ENCODE results near the gene CTRL.

Gene CTRL

DNA sequence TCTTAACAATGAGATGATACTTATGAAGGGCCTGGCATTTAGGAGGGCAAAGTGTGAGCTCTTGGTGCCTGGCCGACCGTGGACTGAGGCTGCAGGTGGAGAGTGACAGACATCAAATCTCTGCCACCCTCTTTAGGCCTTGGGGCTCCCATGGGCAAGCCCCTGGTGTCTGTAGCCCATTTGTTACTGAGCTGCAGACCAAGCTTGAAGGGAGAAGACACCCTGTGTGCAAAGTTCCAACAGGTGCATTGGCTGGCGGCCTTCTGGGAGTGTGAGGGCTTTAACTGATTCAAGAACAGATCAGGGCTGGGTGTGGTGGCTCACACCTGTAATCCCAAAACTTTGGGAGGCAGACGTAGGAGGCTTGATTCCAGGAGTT is 789 bp upstream of the CTRL start:
- H3K4me1 ChIP-seq (ENCODE audit: control insufficient read depth, low read depth, low read length), result peaks cover 12% of the 10 kb centered on the region
- WGBS (ENCODE audit: extremely low coverage, insufficient coverage, low lambda C conversion rate), result no CpG with 5 or more reads among the region's 4 CpGs

DNA sequence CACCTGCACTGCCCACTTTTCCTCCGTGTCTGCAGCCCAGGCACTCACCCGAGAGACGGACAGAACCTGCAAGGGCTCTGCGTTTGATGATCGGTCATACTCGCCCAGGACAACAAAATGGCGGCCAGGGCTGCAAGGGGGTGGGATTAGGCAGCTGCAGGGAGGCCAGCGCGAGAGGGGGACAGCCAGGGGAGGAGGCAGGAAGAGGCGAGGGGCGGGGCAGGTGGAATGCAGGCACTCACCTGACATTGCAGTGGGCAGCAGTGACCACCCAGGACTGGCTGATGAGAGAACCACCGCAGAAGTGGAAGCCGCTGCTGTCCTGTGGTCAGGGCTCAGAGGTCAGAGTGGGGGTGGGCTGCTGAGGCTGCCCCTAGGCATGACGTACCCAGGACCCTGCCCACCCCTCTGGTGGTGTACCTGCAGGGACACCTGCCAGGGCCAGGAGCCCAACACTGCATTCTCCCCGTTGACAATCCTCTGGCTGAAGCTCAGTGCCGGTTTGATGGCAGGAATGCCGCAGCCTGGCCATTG is 917 bp downstream of the CTRL start:
- H3K9ac ChIP-seq (ENCODE audit: low read length), result no peak overlapping the region
- peaks cover 9% of the 10 kb centered on the region for H3K4me1 ChIP-seq (ENCODE audit: control insufficient read depth, low read depth, low read length)
- H3K18ac ChIP-seq (ENCODE audit: low read length), result no peak overlapping the region
- no peak overlapping the region for H3K56ac ChIP-seq (ENCODE audit: low read length)
- no peak overlapping the region for H3K4ac ChIP-seq (ENCODE audit: low read depth, low read length)
- H3K4me3 ChIP-seq (ENCODE audit: low read length), result no peak overlapping the region
- no peak overlapping the region for H4K5ac ChIP-seq (ENCODE audit: low read length)
- no peak overlapping the region for H3K27ac ChIP-seq (ENCODE audit: low read depth, low read length)
- no peak overlapping the region for H3K4me2 ChIP-seq (ENCODE audit: low read length)
- no peak overlapping the region for H2BK120ac ChIP-seq (ENCODE audit: low read depth, low read length)
- WGBS (ENCODE audit: extremely low coverage, insufficient coverage, low lambda C conversion rate), result no CpG with 5 or more reads among the region's 17 CpGs
- no peaks in the 10 kb centered on the region for H3K27me3 ChIP-seq (ENCODE audit: insufficient read depth, low read length, poor library complexity)
- H3K79me2 ChIP-seq (ENCODE audit: control insufficient read depth, insufficient read depth, low read length), result no peaks in the 10 kb centered on the region
- peaks cover 2% of the 10 kb centered on the region for H3K36me3 ChIP-seq (ENCODE audit: control insufficient read depth, insufficient read depth, low read length)
- no peak overlapping the region for H4K8ac ChIP-seq (ENCODE audit: low read depth, low read length)
- H2BK5ac ChIP-seq (ENCODE audit: low read length), result no peak overlapping the region
- no peak overlapping the region for H2BK15ac ChIP-seq (replicated peaks; ENCODE audit: low read depth)
- DNase-seq, result no peak
- H3K79me1 ChIP-seq (ENCODE audit: low read length), result peaks cover 4% of the 10 kb centered on the region
- H3K23ac ChIP-seq (ENCODE audit: low read length), result no peak overlapping the region
- no peak overlapping the region for H2AK5ac ChIP-seq (ENCODE audit: low read length)

More for the DNA sequence above, 789 bp upstream of the CTRL start:
- peaks cover 6% of the 10 kb centered on the region for H3K79me1 ChIP-seq (ENCODE audit: low read length)
- H3K79me2 ChIP-seq (ENCODE audit: control insufficient read depth, insufficient read depth, low read length), result no peaks in the 10 kb centered on the region
- H3K4me2 ChIP-seq (ENCODE audit: low read length), result no peak overlapping the region
- H3K36me3 ChIP-seq (ENCODE audit: control insufficient read depth, insufficient read depth, low read length), result peaks cover 2% of the 10 kb centered on the region
- H3K27ac ChIP-seq (ENCODE audit: low read depth, low read length), result no peak overlapping the region
- H4K8ac ChIP-seq (ENCODE audit: low read depth, low read length), result no peak overlapping the region
- no peak overlapping the region for H2BK15ac ChIP-seq (replicated peaks; ENCODE audit: low read depth)
- no peaks in the 10 kb centered on the region for H3K27me3 ChIP-seq (ENCODE audit: insufficient read depth, low read length, poor library complexity)
- H3K9ac ChIP-seq (ENCODE audit: low read length), result no peak overlapping the region
- no peak overlapping the region for H3K23ac ChIP-seq (ENCODE audit: low read length)
- no peak overlapping the region for H3K18ac ChIP-seq (ENCODE audit: low read length)
- no peak overlapping the region for H4K5ac ChIP-seq (ENCODE audit: low read length)
- H2BK5ac ChIP-seq (ENCODE audit: low read length), result no peak overlapping the region
- no peak overlapping the region for H3K56ac ChIP-seq (ENCODE audit: low read length)
- no peak overlapping the region for H2AK5ac ChIP-seq (ENCODE audit: low read length)
- H3K4ac ChIP-seq (ENCODE audit: low read depth, low read length), result no peak overlapping the region
- no peak overlapping the region for H2BK120ac ChIP-seq (ENCODE audit: low read depth, low read length)
- H3K4me3 ChIP-seq (ENCODE audit: low read length), result no peak overlapping the region
- DNase-seq, result no peak

DNA sequence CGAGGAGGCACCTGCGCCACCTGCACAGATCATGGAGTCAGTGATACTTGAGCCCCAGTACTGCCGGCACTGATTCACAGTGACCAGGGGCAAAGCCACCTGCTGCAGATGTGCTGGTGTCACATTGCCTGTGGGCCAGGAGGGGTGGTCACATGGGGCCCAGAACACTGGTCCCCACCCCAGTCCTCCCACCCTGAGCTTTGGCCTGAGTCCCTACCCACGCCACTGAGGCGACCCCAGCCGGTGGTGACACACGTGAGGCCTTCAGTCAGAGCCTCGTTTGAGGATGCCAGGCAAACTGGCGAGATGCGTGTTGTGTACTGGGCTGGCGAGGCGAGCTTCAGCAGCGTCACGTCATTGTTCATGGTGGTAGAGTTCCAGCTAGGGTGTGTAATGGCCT is 1.5 kb downstream of the CTRL start:
- Histone ChIP-seq H2AK5ac (ENCODE audit: low read length) (no peak overlapping the region), H3K56ac (ENCODE audit: low read length) (no peak overlapping the region), H3K18ac (ENCODE audit: low read length) (no peak overlapping the region), H3K27me3 (ENCODE audit: insufficient read depth, low read length, poor library complexity) (no peaks in the 10 kb centered on the region), H3K23ac (ENCODE audit: low read length) (no peak overlapping the region), H3K79me2 (ENCODE audit: control insufficient read depth, insufficient read depth, low read length) (no peaks in the 10 kb centered on the region), H3K79me1 (ENCODE audit: low read length) (peaks cover 4% of the 10 kb centered on the region), H2BK120ac (ENCODE audit: low read depth, low read length) (no peak overlapping the region), H3K36me3 (ENCODE audit: control insufficient read depth, insufficient read depth, low read length) (peaks cover 2% of the 10 kb centered on the region), H4K8ac (ENCODE audit: low read depth, low read length) (no peak overlapping the region), H2BK5ac (ENCODE audit: low read length) (no peak overlapping the region), H2BK15ac (replicated peaks; ENCODE audit: low read depth) (no peak overlapping the region), H3K4me2 (ENCODE audit: low read length) (no peak overlapping the region), H3K4me3 (ENCODE audit: low read length) (no peak overlapping the region), H3K4ac (ENCODE audit: low read depth, low read length) (no peak overlapping the region), H4K5ac (ENCODE audit: low read length) (no peak overlapping the region), H3K9ac (ENCODE audit: low read length) (no peak overlapping the region), H3K4me1 (ENCODE audit: control insufficient read depth, low read depth, low read length) (peaks cover 9% of the 10 kb centered on the region), H3K27ac (ENCODE audit: low read depth, low read length) (no peak overlapping the region)
- no peak for DNase-seq
- no CpG with 5 or more reads among the region's 14 CpGs for WGBS (ENCODE audit: extremely low coverage, insufficient coverage, low lambda C conversion rate)

DNA sequence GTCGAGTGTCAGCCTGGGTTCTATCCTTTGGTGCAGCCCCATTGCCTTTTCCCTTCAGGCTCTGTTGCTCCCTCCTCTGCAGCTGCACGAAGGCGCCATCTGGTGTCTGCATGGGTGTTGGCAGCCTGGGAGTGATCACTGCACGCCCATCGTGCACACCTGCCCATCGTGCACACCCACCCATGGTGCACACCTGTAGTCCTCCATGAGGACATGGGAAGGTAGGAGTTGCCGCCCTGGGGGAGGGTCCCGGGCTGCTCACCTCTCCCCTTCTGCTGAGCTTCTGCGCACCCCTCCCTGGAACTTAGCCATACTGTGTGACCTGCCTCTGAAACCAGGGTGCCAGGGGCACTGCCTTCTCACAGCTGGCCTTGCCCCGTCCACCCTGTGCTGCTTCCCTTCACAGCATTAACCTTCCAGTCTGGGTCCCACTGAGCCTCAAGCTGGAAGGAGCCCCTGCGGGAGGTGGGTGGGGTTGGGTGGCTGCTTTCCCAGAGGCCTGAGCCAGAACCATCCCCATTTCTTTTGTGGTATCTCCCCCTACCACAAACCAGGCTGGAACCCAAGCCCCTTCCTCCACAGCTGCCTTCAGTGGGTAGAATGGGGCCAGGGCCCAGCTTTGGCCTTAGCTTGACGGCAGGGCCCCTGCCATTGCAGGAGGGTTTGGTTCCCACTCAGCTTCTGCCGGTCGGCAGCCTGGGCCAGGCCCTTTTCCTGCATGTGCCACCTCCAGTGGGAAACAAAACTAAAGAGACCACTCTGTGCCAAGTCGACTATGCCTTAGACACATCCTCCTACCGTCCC is 2.9 kb downstream of the CTRL start:
- no peak overlapping the region for H4K8ac ChIP-seq (ENCODE audit: low read depth, low read length)
- H3K18ac ChIP-seq (ENCODE audit: low read length), result no peak overlapping the region
- H3K27me3 ChIP-seq (ENCODE audit: insufficient read depth, low read length, poor library complexity), result no peaks in the 10 kb centered on the region
- no peak overlapping the region for H3K4ac ChIP-seq (ENCODE audit: low read depth, low read length)
- no peak overlapping the region for H3K56ac ChIP-seq (ENCODE audit: low read length)
- no peak overlapping the region for H3K23ac ChIP-seq (ENCODE audit: low read length)
- H3K4me2 ChIP-seq (ENCODE audit: low read length), result no peak overlapping the region
- H3K27ac ChIP-seq (ENCODE audit: low read depth, low read length), result no peak overlapping the region
- DNase-seq, result peak; percentile 72
- no peak overlapping the region for H3K9ac ChIP-seq (ENCODE audit: low read length)
- no peak overlapping the region for H3K4me3 ChIP-seq (ENCODE audit: low read length)
- H2BK15ac ChIP-seq (replicated peaks; ENCODE audit: low read depth), result no peak overlapping the region
- H3K4me1 ChIP-seq (ENCODE audit: control insufficient read depth, low read depth, low read length), result peaks cover 1% of the 10 kb centered on the region
- no peak overlapping the region for H2AK5ac ChIP-seq (ENCODE audit: low read length)
- H3K36me3 ChIP-seq (ENCODE audit: control insufficient read depth, insufficient read depth, low read length), result peaks cover 2% of the 10 kb centered on the region
- no peak overlapping the region for H4K5ac ChIP-seq (ENCODE audit: low read length)
- H2BK5ac ChIP-seq (ENCODE audit: low read length), result no peak overlapping the region
- H2BK120ac ChIP-seq (ENCODE audit: low read depth, low read length), result no peak overlapping the region
- H3K79me1 ChIP-seq (ENCODE audit: low read length), result no peaks in the 10 kb centered on the region
- WGBS (ENCODE audit: extremely low coverage, insufficient coverage, low lambda C conversion rate), result no CpG with 5 or more reads among the region's 16 CpGs
- H3K79me2 ChIP-seq (ENCODE audit: control insufficient read depth, insufficient read depth, low read length), result no peaks in the 10 kb centered on the region

DNA sequence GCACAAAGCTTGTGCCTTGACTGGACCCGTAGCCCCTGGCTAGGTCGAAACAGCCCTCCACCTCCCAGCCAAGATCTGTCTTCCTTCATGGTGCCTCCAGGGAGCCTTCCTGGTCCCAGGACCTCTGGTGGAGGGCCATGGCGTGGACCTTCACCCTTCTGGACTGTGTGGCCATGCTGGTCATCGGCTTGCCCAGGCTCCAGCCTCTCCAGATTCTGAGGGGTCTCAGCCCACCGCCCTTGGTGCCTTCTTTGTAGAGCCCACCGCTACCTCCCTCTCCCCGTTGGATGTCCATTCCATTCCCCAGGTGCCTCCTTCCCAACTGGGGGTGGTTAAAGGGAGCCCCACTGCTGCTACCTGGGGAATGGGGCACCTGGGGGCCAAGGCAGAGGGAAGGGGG is 3.5 kb downstream of the CTRL start:
- Histone ChIP-seq H3K4me3 (ENCODE audit: low read length) (no peak overlapping the region), H4K5ac (ENCODE audit: low read length) (no peak overlapping the region), H3K4me2 (ENCODE audit: low read length) (no peak overlapping the region), H3K18ac (ENCODE audit: low read length) (no peak overlapping the region), H3K79me1 (ENCODE audit: low read length) (peaks cover 2% of the 10 kb centered on the region), H3K79me2 (ENCODE audit: control insufficient read depth, insufficient read depth, low read length) (no peaks in the 10 kb centered on the region), H3K27me3 (ENCODE audit: insufficient read depth, low read length, poor library complexity) (no peaks in the 10 kb centered on the region), H3K27ac (ENCODE audit: low read depth, low read length) (no peak overlapping the region), H3K9ac (ENCODE audit: low read length) (no peak overlapping the region), H3K4me1 (ENCODE audit: control insufficient read depth, low read depth, low read length) (peaks cover 1% of the 10 kb centered on the region), H2BK5ac (ENCODE audit: low read length) (no peak overlapping the region), H3K36me3 (ENCODE audit: control insufficient read depth, insufficient read depth, low read length) (peaks cover 2% of the 10 kb centered on the region), H2AK5ac (ENCODE audit: low read length) (no peak overlapping the region), H3K23ac (ENCODE audit: low read length) (no peak overlapping the region), H2BK120ac (ENCODE audit: low read depth, low read length) (no peak overlapping the region), H2BK15ac (replicated peaks; ENCODE audit: low read depth) (no peak overlapping the region), H4K8ac (ENCODE audit: low read depth, low read length) (no peak overlapping the region), H3K4ac (ENCODE audit: low read depth, low read length) (no peak overlapping the region), H3K56ac (ENCODE audit: low read length) (no peak overlapping the region)
- WGBS (ENCODE audit: extremely low coverage, insufficient coverage, low lambda C conversion rate), result no CpG with 5 or more reads among the region's 7 CpGs
- DNase-seq, result no peak
